ENCODE data around the gene PKM. TPM values are rescaled to one million over a fixed set of nuclear protein-coding genes. Genes with fewer than 3 reads are reported as not detected.
A peak's percentile ranks its signal among the peaks of the same experiment; 100 is the strongest.

Gene PKM
- total RNA-seq, 1 experiment from 2014 or later: 869 TPM

DNA sequence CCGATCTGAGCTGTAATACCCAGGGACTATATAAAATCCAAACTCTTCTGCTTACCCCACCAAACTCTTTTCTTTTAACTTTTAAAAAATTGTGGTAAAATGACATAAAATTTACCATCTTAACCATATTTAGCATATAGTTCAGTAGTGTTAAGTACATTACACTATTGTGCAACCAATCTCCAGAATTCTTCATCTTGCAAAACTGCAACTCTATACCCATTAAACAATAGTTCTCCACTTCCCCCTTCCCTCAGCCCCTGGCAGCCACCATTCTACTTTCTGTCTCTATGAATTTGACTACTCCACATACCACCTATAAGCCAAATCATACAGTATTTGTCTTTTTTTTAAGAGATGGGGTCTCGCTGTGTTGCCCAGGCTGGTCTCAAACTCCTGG, 74.1 kb downstream of the PKM start:
- Histone ChIP-seq H3K4me2 (ENCODE audit: low read depth, low read length, poor library complexity, severe bottlenecking) (no peak overlapping the region), H3K79me2 (ENCODE audit: low read length) (no peaks in the 10 kb centered on the region)

GRCh38 chr15:72155635-72156616, 75.1 kb downstream of the PKM start:
- Histone ChIP-seq H3K4me1 (ENCODE audit: low read length) (peaks cover 16% of the 10 kb centered on the region), H3K27me3 (ENCODE audit: low read length) (no peaks in the 10 kb centered on the region), H3K36me3 (ENCODE audit: insufficient read depth, low read length) (no peaks in the 10 kb centered on the region), H3K79me2 (ENCODE audit: low read length) (no peaks in the 10 kb centered on the region), H3K27ac (ENCODE audit: low read length) (no peak overlapping the region), H3K4me2 (ENCODE audit: low read depth, low read length, poor library complexity, severe bottlenecking) (peak overlapping the region; percentile 79), H3K9me3 (ENCODE audit: low read length) (no peaks in the 10 kb centered on the region), H3K9ac (ENCODE audit: low read length) (peak overlapping the region; percentile 65), H3K4me3 (ENCODE audit: low read length) (peak overlapping the region; percentile 66), H4K20me1 (ENCODE audit: insufficient read depth, low read depth, low read length) (no peaks in the 10 kb centered on the region), H2AFZ (ENCODE audit: low read length) (peak overlapping the region; percentile 97), H3K9me2 (replicated peaks; ENCODE audit: insufficient read depth, low read length) (no peaks in the 10 kb centered on the region)
- DNase-seq: peak; percentile 95

More for the DNA sequence above, 74.1 kb downstream of the PKM start:
- Histone ChIP-seq H2AFZ (ENCODE audit: low read length) (no peak overlapping the region), H3K9ac (ENCODE audit: low read length) (no peak overlapping the region), H4K20me1 (ENCODE audit: insufficient read depth, low read depth, low read length) (no peaks in the 10 kb centered on the region), H3K27ac (ENCODE audit: low read length) (no peak overlapping the region), H3K9me3 (ENCODE audit: low read length) (no peaks in the 10 kb centered on the region), H3K36me3 (ENCODE audit: insufficient read depth, low read length) (no peaks in the 10 kb centered on the region), H3K27me3 (ENCODE audit: low read length) (no peaks in the 10 kb centered on the region), H3K9me2 (replicated peaks; ENCODE audit: insufficient read depth, low read length) (no peaks in the 10 kb centered on the region), H3K4me3 (ENCODE audit: low read length) (no peak overlapping the region), H3K4me1 (ENCODE audit: low read length) (peaks cover 16% of the 10 kb centered on the region)
- DNase-seq: no peak

- peak overlapping the region; percentile 97; the same call in 1 of the 2 replicates for H2AFZ ChIP-seq (ENCODE audit: low read length)
- no peak overlapping the region for H3K27ac ChIP-seq (ENCODE audit: low read length)
- peak overlapping the region; percentile 65 for H3K9ac ChIP-seq (ENCODE audit: low read length)
- H3K9me2 ChIP-seq (replicated peaks; ENCODE audit: insufficient read depth, low read length): no peaks in the 10 kb centered on the region
- peak overlapping the region; percentile 79 for H3K4me2 ChIP-seq (ENCODE audit: low read depth, low read length, poor library complexity, severe bottlenecking)
- H3K4me1 ChIP-seq (ENCODE audit: low read length): peaks cover 16% of the 10 kb centered on the region
- no peaks in the 10 kb centered on the region for H3K9me3 ChIP-seq (ENCODE audit: low read length)
- DNase-seq: no peak
- peak overlapping the region; percentile 66 for H3K4me3 ChIP-seq (ENCODE audit: low read length)
- no peaks in the 10 kb centered on the region for H4K20me1 ChIP-seq (ENCODE audit: insufficient read depth, low read depth, low read length)
- no peaks in the 10 kb centered on the region for H3K36me3 ChIP-seq (ENCODE audit: insufficient read depth, low read length)
- H3K27me3 ChIP-seq (ENCODE audit: low read length): no peaks in the 10 kb centered on the region
- H3K79me2 ChIP-seq (ENCODE audit: low read length): no peaks in the 10 kb centered on the region
Observed at GRCh38 chr15:72155003-72155621, 75.9 kb downstream of the PKM start.

- no peak overlapping the region for H3K4me3 ChIP-seq (ENCODE audit: low read length)
- H4K20me1 ChIP-seq (ENCODE audit: insufficient read depth, low read depth, low read length): no peaks in the 10 kb centered on the region
- no peak overlapping the region for H3K9ac ChIP-seq (ENCODE audit: low read length)
- no peak for DNase-seq
- peaks cover 16% of the 10 kb centered on the region for H3K4me1 ChIP-seq (ENCODE audit: low read length)
- H3K27me3 ChIP-seq (ENCODE audit: low read length): no peaks in the 10 kb centered on the region
- no peaks in the 10 kb centered on the region for H3K79me2 ChIP-seq (ENCODE audit: low read length)
- no peaks in the 10 kb centered on the region for H3K9me2 ChIP-seq (replicated peaks; ENCODE audit: insufficient read depth, low read length)
- H3K36me3 ChIP-seq (ENCODE audit: insufficient read depth, low read length): no peaks in the 10 kb centered on the region
- H3K4me2 ChIP-seq (ENCODE audit: low read depth, low read length, poor library complexity, severe bottlenecking): no peak overlapping the region
- H2AFZ ChIP-seq (ENCODE audit: low read length): no peak overlapping the region
- no peak overlapping the region for H3K27ac ChIP-seq (ENCODE audit: low read length)
- H3K9me3 ChIP-seq (ENCODE audit: low read length): no peaks in the 10 kb centered on the region
Observed at GRCh38 chr15:72154316-72154715, 76.7 kb downstream of the PKM start.

DNA sequence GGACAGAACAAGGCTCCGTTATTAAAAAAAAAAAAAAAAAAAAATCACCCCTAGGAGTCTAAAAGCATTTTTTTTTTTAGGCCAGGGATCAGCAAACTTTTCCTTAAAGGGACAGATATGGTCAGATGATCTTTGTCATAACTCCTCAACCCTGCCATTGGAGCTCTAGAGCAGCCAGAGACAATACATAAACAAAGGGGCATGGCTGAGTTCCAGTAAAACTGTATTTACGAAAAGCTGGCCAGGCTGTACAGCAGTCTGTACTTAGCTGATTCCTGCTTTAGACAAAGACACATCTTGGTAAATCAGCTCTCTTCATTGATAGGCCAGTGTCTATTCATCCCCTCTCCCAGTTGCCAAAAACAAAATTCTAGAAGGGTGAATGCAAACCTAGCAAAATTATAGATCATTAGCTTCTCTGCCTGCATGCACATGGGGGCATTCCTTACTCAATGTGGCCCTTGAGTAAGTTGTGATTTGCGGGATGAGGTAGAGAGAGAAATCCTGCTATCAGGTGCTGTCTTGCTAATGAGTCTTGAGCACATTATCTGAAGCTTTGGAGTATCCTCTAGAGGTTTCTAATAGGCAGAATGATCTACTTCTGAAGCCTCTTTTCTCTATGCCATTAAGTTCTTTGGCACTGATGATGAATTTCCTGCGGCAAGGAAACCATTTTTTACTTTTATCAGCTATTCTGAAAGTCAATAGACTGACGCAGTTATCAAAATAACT, 77.6 kb downstream of the PKM start:
- Histone ChIP-seq H3K9ac (ENCODE audit: low read length) (no peak overlapping the region), H3K9me2 (replicated peaks; ENCODE audit: insufficient read depth, low read length) (no peaks in the 10 kb centered on the region), H3K4me2 (ENCODE audit: low read depth, low read length, poor library complexity, severe bottlenecking) (no peak overlapping the region), H3K27me3 (ENCODE audit: low read length) (no peaks in the 10 kb centered on the region), H3K27ac (ENCODE audit: low read length) (no peak overlapping the region), H3K4me3 (ENCODE audit: low read length) (no peak overlapping the region), H3K36me3 (ENCODE audit: insufficient read depth, low read length) (no peaks in the 10 kb centered on the region), H3K9me3 (ENCODE audit: low read length) (no peaks in the 10 kb centered on the region), H3K4me1 (ENCODE audit: low read length) (peaks cover 16% of the 10 kb centered on the region), H3K79me2 (ENCODE audit: low read length) (no peaks in the 10 kb centered on the region), H2AFZ (ENCODE audit: low read length) (peak overlapping the region; percentile 36; the same call in 1 of the 2 replicates), H4K20me1 (ENCODE audit: insufficient read depth, low read depth, low read length) (no peaks in the 10 kb centered on the region)
- DNase-seq: no peak

Other genes starting within 250 kb of the PKM start
- 78.5 and 142 TPM in 2 replicates for gene MYO9A, start 113.0 kb downstream of the PKM start, total RNA-seq (2014; rRNA removed; shearing (Covaris generic); ENCODE audit: low replicate concordance)
- 1.0 and 6.8 TPM in 2 replicates for gene SENP8, start 112.8 kb downstream of the PKM start, total RNA-seq (2014; rRNA removed; shearing (Covaris generic); ENCODE audit: low replicate concordance)
- gene GRAMD2A, start 33.4 kb downstream of the PKM start, total RNA-seq (2014; rRNA removed; shearing (Covaris generic); ENCODE audit: low replicate concordance): not detected in 2 replicates
- gene PARP6, start 41.4 kb upstream of the PKM start, total RNA-seq (2014; rRNA removed; shearing (Covaris generic); ENCODE audit: low replicate concordance): 73.2 and 82.0 TPM in 2 replicates
- gene CELF6, start 89.0 kb upstream of the PKM start, total RNA-seq (2014; rRNA removed; shearing (Covaris generic); ENCODE audit: low replicate concordance): 4.4 and 4.6 TPM in 2 replicates
- 75.7 and 120 TPM in 2 replicates for gene HEXA, start 144.8 kb upstream of the PKM start, total RNA-seq (2014; rRNA removed; shearing (Covaris generic); ENCODE audit: low replicate concordance)
- not detected in 2 replicates for gene TMEM202, start 167.1 kb upstream of the PKM start, total RNA-seq (2014; rRNA removed; shearing (Covaris generic); ENCODE audit: low replicate concordance)
- gene ARIH1, start 243.1 kb upstream of the PKM start, total RNA-seq (2014; rRNA removed; shearing (Covaris generic); ENCODE audit: low replicate concordance): 39.1 and 84.1 TPM in 2 replicates

Measured in Karpas-422 (cell line).